ENCODE results near the gene BRMS1L. TPM values are rescaled to one million over a fixed set of nuclear protein-coding genes. Genes with fewer than 3 reads are reported as not detected.

BRMS1L gene
- total RNA-seq, 1 donor from 2014 or later = 15.9 TPM

GRCh38 chr14:35910191-35910590 is 84.1 kb downstream of the BRMS1L start:
- H3K4me1 Mint-ChIP-seq (ENCODE audit: low read depth, unreplicated experiment) = no peaks in the 10 kb centered on the region
- no peaks in the 10 kb centered on the region for H3K9me3 Mint-ChIP-seq (ENCODE audit: unreplicated experiment)
- H3K27me3 Mint-ChIP-seq (ENCODE audit: unreplicated experiment) = no peaks in the 10 kb centered on the region
- DNase-seq = no peak
- no peaks in the 10 kb centered on the region for H3K36me3 Mint-ChIP-seq (ENCODE audit: unreplicated experiment)
- H3K27ac Mint-ChIP-seq (ENCODE audit: unreplicated experiment) = no peak overlapping the region
- H3K4me3 Mint-ChIP-seq (ENCODE audit: unreplicated experiment) = no peak overlapping the region
- TF ChIP-seq CTCF (IDR thresholded peaks at IDR 0.05; ENCODE audit: partially characterized antibody, unreplicated experiment) = no peak

GRCh38 chr14:35911097-35911496 is 85.0 kb downstream of the BRMS1L start:
- no peak for DNase-seq
- no peaks in the 10 kb centered on the region for H3K9me3 Mint-ChIP-seq (ENCODE audit: unreplicated experiment)
- no peaks in the 10 kb centered on the region for H3K4me1 Mint-ChIP-seq (ENCODE audit: low read depth, unreplicated experiment)
- H3K36me3 Mint-ChIP-seq (ENCODE audit: unreplicated experiment) = no peaks in the 10 kb centered on the region
- H3K27me3 Mint-ChIP-seq (ENCODE audit: unreplicated experiment) = no peaks in the 10 kb centered on the region
- no peak overlapping the region for H3K4me3 Mint-ChIP-seq (ENCODE audit: unreplicated experiment)
- H3K27ac Mint-ChIP-seq (ENCODE audit: unreplicated experiment) = no peak overlapping the region
- no peak for TF ChIP-seq CTCF (IDR thresholded peaks at IDR 0.05; ENCODE audit: partially characterized antibody, unreplicated experiment)

- no peaks in the 10 kb centered on the region for H3K27me3 Mint-ChIP-seq (ENCODE audit: unreplicated experiment)
- no peaks in the 10 kb centered on the region for H3K9me3 Mint-ChIP-seq (ENCODE audit: unreplicated experiment)
- H3K4me1 Mint-ChIP-seq (ENCODE audit: low read depth, unreplicated experiment) = no peaks in the 10 kb centered on the region
- no peaks in the 10 kb centered on the region for H3K36me3 Mint-ChIP-seq (ENCODE audit: unreplicated experiment)
- TF ChIP-seq CTCF (IDR thresholded peaks at IDR 0.05; ENCODE audit: partially characterized antibody, unreplicated experiment) = no peak
- no peak for DNase-seq
- no peak overlapping the region for H3K27ac Mint-ChIP-seq (ENCODE audit: unreplicated experiment)
- no peak overlapping the region for H3K4me3 Mint-ChIP-seq (ENCODE audit: unreplicated experiment)
Measured at GRCh38 chr14:35915185-35915584, 89.0 kb downstream of the BRMS1L start.

- no peak for TF ChIP-seq CTCF (IDR thresholded peaks at IDR 0.05; ENCODE audit: partially characterized antibody, unreplicated experiment)
- Mint-ChIP-seq H3K4me3 (ENCODE audit: unreplicated experiment) (no peak overlapping the region), H3K27me3 (ENCODE audit: unreplicated experiment) (no peaks in the 10 kb centered on the region), H3K9me3 (ENCODE audit: unreplicated experiment) (no peaks in the 10 kb centered on the region), H3K4me1 (ENCODE audit: low read depth, unreplicated experiment) (no peaks in the 10 kb centered on the region), H3K27ac (ENCODE audit: unreplicated experiment) (no peak overlapping the region), H3K36me3 (ENCODE audit: unreplicated experiment) (no peaks in the 10 kb centered on the region)
- no peak for DNase-seq
Measured at GRCh38 chr14:35915775-35916174, 89.6 kb downstream of the BRMS1L start.

Other genes starting within 250 kb of the BRMS1L start
- gene RALGAPA1, start 17.0 kb upstream of the BRMS1L start, total RNA-seq (ENCODE audit: unreplicated experiment) = 61.0 TPM